Fibroblast of lung (primary cell): ENCODE data around the gene PCDHA1.

Experiments
- CTCF ChIP-seq, 2 donors: IDR thresholded peaks in 1 of 2; conservative IDR thresholded peaks in 1 of 2; 1 replicate in 1 of 2; 2 replicates in 1 of 2; pipeline ENCODE4 v1.5.1; 2011 to 2012; ENCODE audit warnings: low read length in 2 of 2, control low read depth in 1 of 2, inconsistent platforms in 1 of 2, low read depth in 1 of 2, mild to moderate bottlenecking in 1 of 2
- EZH2 ChIP-seq: IDR thresholded peaks from 2 replicates; pipeline ENCODE4 v1.5.1; 2012; ENCODE audit warnings: low read length, control low read depth, mild to moderate bottlenecking; ENCODE audit errors: missing control alignments

- TF ChIP-seq CTCF (conservative IDR thresholded peaks at IDR 0.05 in 1 of 2, IDR thresholded peaks at IDR 0.05 in 1 of 2; ENCODE audit: low read depth in 1 of 2, low read length in 2 of 2) (no peak), EZH2 (no peak)
These were observed 180.0 kb downstream of the PCDHA1 start for GRCh38 chr5:140965905-140966292.
